OCI-LY1 (cell line): ENCODE data around the gene ACVR1.

ENCODE experiments used
- CTCF ChIP-seq: fragments of 200-600 bp; sonication (generic), shearing (Covaris generic); IDR thresholded peaks from 2 replicates; pipeline ENCODE4 v1.5.1; 2017; ENCODE audit warnings: mild to moderate bottlenecking, antibody characterized with exemption, low read length, moderate library complexity, mixed read lengths
- EZH2 ChIP-seq: fragments of 200-600 bp; sonication (generic), shearing (Covaris generic); IDR thresholded peaks from 2 replicates; pipeline ENCODE4 v1.8.0; 2017; ENCODE audit warnings: borderline replicate concordance, mixed run types, mild to moderate bottlenecking, antibody characterized with exemption, low read length, moderate library complexity, mixed read lengths

DNA sequence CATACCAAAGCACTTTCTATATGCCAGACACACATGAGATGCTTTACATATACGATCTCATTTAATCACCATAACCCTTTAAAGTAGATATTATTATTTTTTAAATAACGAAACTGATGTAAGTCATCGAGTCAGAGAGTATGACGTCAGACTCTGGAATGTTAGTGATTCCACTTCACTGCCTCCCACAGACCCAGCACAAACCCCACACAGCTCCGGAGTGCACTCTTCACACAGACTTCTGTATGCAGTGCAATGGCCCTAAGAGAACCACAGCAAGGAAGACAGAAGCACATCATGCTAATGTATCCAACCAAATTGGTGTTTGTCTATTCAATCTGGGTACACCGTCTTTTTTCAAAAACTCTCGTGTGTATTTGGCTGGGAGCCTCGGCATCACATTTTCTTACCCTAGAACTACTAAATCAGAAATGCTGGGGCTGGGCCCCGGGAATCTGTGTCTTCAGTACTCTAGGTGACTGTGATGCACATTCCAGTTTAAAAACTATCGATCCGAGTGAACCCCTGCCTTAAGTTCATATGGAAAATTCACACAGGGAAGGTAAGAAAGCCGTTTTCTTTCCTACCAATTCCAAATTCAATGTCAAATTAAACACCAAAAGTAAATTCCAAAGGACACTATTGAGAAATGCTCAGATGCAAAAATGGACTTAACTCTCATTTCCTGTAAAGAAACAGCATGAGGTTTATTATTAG lies 129.7 kb downstream of the ACVR1 start:
- TF ChIP-seq EZH2 (no peak), CTCF (no peak)
